ENCODE results near the gene COX10.
"Not testable (repeated sequence)": the region's sequence is repeated elsewhere in the genome, so short reads cannot be mapped to it uniquely, and the experiment has no call there.

COX10 gene

GRCh38 chr17:14239271-14239670, 170.0 kb downstream of the COX10 start:
- not testable (repeated sequence) for H2AFZ ChIP-seq (ENCODE audit: low read depth, low read length); H3K4me1 ChIP-seq (ENCODE audit: low read length); H3K27me3 ChIP-seq (ENCODE audit: low read depth, low read length); H3K9me3 ChIP-seq (ENCODE audit: insufficient read depth, low read length); H3K4me3 ChIP-seq (ENCODE audit: low read length); H3K27ac ChIP-seq (ENCODE audit: low read length); H3K4me2 ChIP-seq (ENCODE audit: low read length); H3K9ac ChIP-seq (ENCODE audit: low read length); H4K20me1 ChIP-seq (ENCODE audit: insufficient read depth, low read length); H3K79me2 ChIP-seq (ENCODE audit: low read length); H3K36me3 ChIP-seq (replicated peaks; ENCODE audit: low read depth, low read length)

- Histone ChIP-seq H3K27me3 (ENCODE audit: low read depth, low read length) (no peaks in the 10 kb centered on the region; the same call in 1 of the 2 replicates), H3K9ac (ENCODE audit: low read length) (no peak overlapping the region), H3K4me2 (ENCODE audit: low read length) (no peak overlapping the region)
These were observed 175.7 kb downstream of the COX10 start for GRCh38 chr17:14245002-14245401.

GRCh38 chr17:14245629-14246028, 176.3 kb downstream of the COX10 start:
- Histone ChIP-seq H3K27me3 (ENCODE audit: low read depth, low read length) (no peaks in the 10 kb centered on the region; the same call in 1 of the 2 replicates), H3K9me3 (ENCODE audit: insufficient read depth, low read length) (no peaks in the 10 kb centered on the region), H3K27ac (ENCODE audit: low read length) (no peak overlapping the region), H3K9ac (ENCODE audit: low read length) (no peak overlapping the region), H3K4me1 (ENCODE audit: low read length) (no peaks in the 10 kb centered on the region), H3K4me3 (ENCODE audit: low read length) (no peak overlapping the region), H3K36me3 (replicated peaks; ENCODE audit: low read depth, low read length) (no peaks in the 10 kb centered on the region), H3K79me2 (ENCODE audit: low read length) (no peaks in the 10 kb centered on the region), H4K20me1 (ENCODE audit: insufficient read depth, low read length) (no peaks in the 10 kb centered on the region), H2AFZ (ENCODE audit: low read depth, low read length) (no peak overlapping the region), H3K4me2 (ENCODE audit: low read length) (no peak overlapping the region)
- TF ChIP-seq CTCF (IDR thresholded peaks at IDR 0.05; ENCODE audit: low read depth, low read length) (no peak), EZH2phosphoT487 (IDR thresholded peaks at IDR 0.05; ENCODE audit: low read depth) (no peak)

More at GRCh38 chr17:14245002-14245401, 175.7 kb downstream of the COX10 start:
- no peaks in the 10 kb centered on the region for H3K4me1 ChIP-seq (ENCODE audit: low read length)
- H3K9me3 ChIP-seq (ENCODE audit: insufficient read depth, low read length) = no peaks in the 10 kb centered on the region
- no peaks in the 10 kb centered on the region for H4K20me1 ChIP-seq (ENCODE audit: insufficient read depth, low read length)
- H3K36me3 ChIP-seq (replicated peaks; ENCODE audit: low read depth, low read length) = no peaks in the 10 kb centered on the region
- no peak overlapping the region for H3K27ac ChIP-seq (ENCODE audit: low read length)
- TF ChIP-seq EZH2phosphoT487 (IDR thresholded peaks at IDR 0.05; ENCODE audit: low read depth) (no peak), CTCF (IDR thresholded peaks at IDR 0.05; ENCODE audit: low read depth, low read length) (no peak)
- H2AFZ ChIP-seq (ENCODE audit: low read depth, low read length) = no peak overlapping the region
- H3K79me2 ChIP-seq (ENCODE audit: low read length) = no peaks in the 10 kb centered on the region
- no peak overlapping the region for H3K4me3 ChIP-seq (ENCODE audit: low read length)

Data from OCI-LY3 (cell line).